Measurements from ENCODE around the gene ZNF532. TPM values are rescaled to one million over a fixed set of nuclear protein-coding genes. Genes with fewer than 3 reads are reported as not detected.

ZNF532 gene
- total RNA-seq, 1 donor from 2014 or later: 33.1 TPM

GRCh38 chr18:59035591-59035990 lies 170.9 kb downstream of the ZNF532 start:
- no peak for DNase-seq (ENCODE audit: low read depth in 2 of 2)

Other genes starting within 250 kb of the ZNF532 start
- not detected in 2 replicates for gene ALPK2, start 235.8 kb upstream of the ZNF532 start, total RNA-seq
- 14.5 and 21.2 TPM in 2 replicates for gene MALT1, start 193.4 kb upstream of the ZNF532 start, total RNA-seq

Data from dermis microvascular lymphatic vessel endothelial cell (primary cell).